Hepatocyte (in vitro differentiated cells): ENCODE data around the gene PINLYP.

ENCODE experiments used
- CTCF ChIP-seq: fragments of 200-600 bp; sonication (generic); IDR thresholded peaks from 2 replicates; pipeline ENCODE4 v1.5.1; 2016; ENCODE audit warnings: antibody characterized with exemption, mild to moderate bottlenecking; ENCODE audit not compliant: poor library complexity
- EZH2 ChIP-seq: fragments of 200-600 bp; sonication (generic); IDR thresholded peaks from 2 replicates; pipeline ENCODE4 v1.6.1; 2016; ENCODE audit warnings: antibody characterized with exemption, mild to moderate bottlenecking, borderline replicate concordance
- EZH2phosphoT487 ChIP-seq: fragments of 200-600 bp; sonication (generic); IDR thresholded peaks from one replicate; pipeline ENCODE4 v1.6.1; 2018; ENCODE audit warnings: antibody characterized with exemption, mild to moderate bottlenecking, low read depth, moderate library complexity; ENCODE audit not compliant: unreplicated experiment, severe bottlenecking

- TF ChIP-seq CTCF (no peak), EZH2 (no peak), EZH2phosphoT487 (no peak)
Measured at GRCh38 chr19:43575955-43576878, 616 bp downstream of the PINLYP start.
